Measurements from ENCODE around the gene GON4L.
"Not testable (repeated sequence)": the region's sequence is repeated elsewhere in the genome, so short reads cannot be mapped to it uniquely, and the experiment has no call there.

Gene GON4L

GRCh38 chr1:155877945-155878344 is 20.9 kb upstream of the GON4L start:
- no peak for DNase-seq (ENCODE audit: low read depth)

GRCh38 chr1:155873860-155874259 is 16.8 kb upstream of the GON4L start:
- DNase-seq (ENCODE audit: low read depth), result peak; percentile 74

GRCh38 chr1:155872527-155872926 is 15.5 kb upstream of the GON4L start:
- no peak for DNase-seq (ENCODE audit: low read depth)

GRCh38 chr1:155871390-155871789 is 14.4 kb upstream of the GON4L start:
- no peak for DNase-seq (ENCODE audit: low read depth)

GRCh38 chr1:155867766-155868165 is 10.8 kb upstream of the GON4L start:
- no peak for DNase-seq (ENCODE audit: low read depth)

GRCh38 chr1:155864393-155864792 is 7.4 kb upstream of the GON4L start:
- DNase-seq (ENCODE audit: low read depth), result no peak

- no peak for DNase-seq (ENCODE audit: low read depth)
Measured at GRCh38 chr1:155861896-155862295, 4.9 kb upstream of the GON4L start.

- DNase-seq (ENCODE audit: low read depth), result no peak
Measured at GRCh38 chr1:155860970-155861510, 4.0 kb upstream of the GON4L start.

- DNase-seq (ENCODE audit: low read depth), result peak; percentile 66
Measured at GRCh38 chr1:155859881-155860871, 3.2 kb upstream of the GON4L start.

- DNase-seq (ENCODE audit: low read depth), result peak; percentile 96
Measured at GRCh38 chr1:155859234-155859829, 2.3 kb upstream of the GON4L start, which contains the start of gene SYT11. SYT11 (plus strand) TSS chr1:155859567; CDS start chr1:155859762, 195 bp downstream.

GRCh38 chr1:155858800-155859233 is 1.8 kb upstream of the GON4L start:
- peak; percentile 81 for DNase-seq (ENCODE audit: low read depth)

- DNase-seq (ENCODE audit: low read depth), result no peak
Measured at GRCh38 chr1:155856257-155856974, 598 bp downstream of the GON4L start.

- no peak for DNase-seq (ENCODE audit: low read depth)
Measured at GRCh38 chr1:155850345-155850744, 6.7 kb downstream of the GON4L start.

GRCh38 chr1:155847823-155848529 is 9.0 kb downstream of the GON4L start:
- no peak for DNase-seq (ENCODE audit: low read depth)

GRCh38 chr1:155844860-155845421 is 12.1 kb downstream of the GON4L start:
- no peak for DNase-seq (ENCODE audit: low read depth)

- DNase-seq (ENCODE audit: low read depth), result no peak
Measured at GRCh38 chr1:155840386-155840785, 16.6 kb downstream of the GON4L start.

GRCh38 chr1:155835548-155835947 is 21.5 kb downstream of the GON4L start:
- DNase-seq (ENCODE audit: low read depth), result no peak

- not testable (repeated sequence) for DNase-seq (ENCODE audit: low read depth)
Measured at GRCh38 chr1:155834927-155835399, 22.1 kb downstream of the GON4L start.

GRCh38 chr1:155834296-155834926 is 22.6 kb downstream of the GON4L start:
- DNase-seq (ENCODE audit: low read depth), result peak; percentile 50

- DNase-seq (ENCODE audit: low read depth), result no peak
Measured at GRCh38 chr1:155833665-155834295, 23.2 kb downstream of the GON4L start.
